H7 (cell line): ENCODE results near the gene TTBK1. TPM values are rescaled to one million over a fixed set of nuclear protein-coding genes. Genes with fewer than 3 reads are reported as not detected.

Experiments
- DNase-seq: peaks from one replicate; pipeline ENCODE4 v3.0.0; 2012
- H3K27me3 ChIP-seq: 2 replicates; pipeline ENCODE4 v1.6.0; 2011; ENCODE audit warnings: mild to moderate bottlenecking, low read length; ENCODE audit not compliant: control insufficient read depth, insufficient read depth
- H3K36me3 ChIP-seq: replicated peaks from 2 replicates; pipeline ENCODE4 v1.5.1; 2011; ENCODE audit warnings: low read length; ENCODE audit not compliant: control insufficient read depth, insufficient read depth
- H3K4me3 ChIP-seq: 2 replicates; pipeline ENCODE4 v1.5.1; 2011; ENCODE audit warnings: low read depth, mild to moderate bottlenecking, control low read depth, low read length, moderate library complexity; ENCODE audit not compliant: insufficient read depth
- total RNA-seq: library from RNA; depleted of rRNA; stranded (reverse); fragments of >200 nt; shearing (Covaris generic); gene quantifications from 2 replicates; pipeline ENCODE4 v1.2.3, GENCODE V29; 2014

The TTBK1 gene
- total RNA-seq, 1 experiment from 2014 or later, result not detected

- H3K36me3 ChIP-seq, result no peaks in the 10 kb centered on the region
- DNase-seq, result no peak
- no peak overlapping the region for H3K4me3 ChIP-seq
- peaks cover 26% of the 10 kb centered on the region for H3K27me3 ChIP-seq
Measured at GRCh38 chr6:43265564-43265963, 22.3 kb downstream of the TTBK1 start.

- no peaks in the 10 kb centered on the region for H3K36me3 ChIP-seq
- no peak overlapping the region for H3K4me3 ChIP-seq
- H3K27me3 ChIP-seq, result peaks cover 35% of the 10 kb centered on the region
- peak; percentile 66 for DNase-seq
Measured at GRCh38 chr6:43267619-43268354, 24.5 kb downstream of the TTBK1 start.

- DNase-seq, result no peak
- Histone ChIP-seq H3K27me3 (peaks cover 40% of the 10 kb centered on the region), H3K36me3 (no peaks in the 10 kb centered on the region), H3K4me3 (no peak overlapping the region)
Measured at GRCh38 chr6:43268355-43268700, 25.0 kb downstream of the TTBK1 start.

GRCh38 chr6:43268782-43269272, 25.5 kb downstream of the TTBK1 start:
- no peak for DNase-seq
- Histone ChIP-seq H3K27me3 (peaks cover 45% of the 10 kb centered on the region), H3K36me3 (no peaks in the 10 kb centered on the region), H3K4me3 (no peak overlapping the region)

- peak overlapping the region; percentile 34 for H3K4me3 ChIP-seq
- peak; percentile 86 for DNase-seq
- peaks cover 51% of the 10 kb centered on the region for H3K27me3 ChIP-seq
- H3K36me3 ChIP-seq, result no peaks in the 10 kb centered on the region
Measured at GRCh38 chr6:43269273-43270007, 26.2 kb downstream of the TTBK1 start.

GRCh38 chr6:43271103-43271815, 28.0 kb downstream of the TTBK1 start:
- Histone ChIP-seq H3K36me3 (no peaks in the 10 kb centered on the region), H3K27me3 (peaks cover 68% of the 10 kb centered on the region), H3K4me3 (no peak overlapping the region)
- DNase-seq, result no peak

- H3K27me3 ChIP-seq, result peaks cover 74% of the 10 kb centered on the region
- no peak for DNase-seq
- H3K4me3 ChIP-seq, result no peak overlapping the region
- H3K36me3 ChIP-seq, result no peaks in the 10 kb centered on the region
Measured at GRCh38 chr6:43271944-43272343, 28.7 kb downstream of the TTBK1 start.

- Histone ChIP-seq H3K27me3 (peaks cover 65% of the 10 kb centered on the region), H3K36me3 (no peaks in the 10 kb centered on the region), H3K4me3 (no peak overlapping the region)
- no peak for DNase-seq
Measured at GRCh38 chr6:43273707-43274106, 30.4 kb downstream of the TTBK1 start.

GRCh38 chr6:43274127-43274915, 31.0 kb downstream of the TTBK1 start:
- Histone ChIP-seq H3K4me3 (peak overlapping the region; percentile 43; the same call in 1 of the 2 replicates), H3K27me3 (peaks cover 60% of the 10 kb centered on the region), H3K36me3 (no peaks in the 10 kb centered on the region)
- DNase-seq, result peak; percentile 59

GRCh38 chr6:43274916-43275597, 31.8 kb downstream of the TTBK1 start:
- H3K4me3 ChIP-seq, result peak overlapping the region; percentile 43
- H3K27me3 ChIP-seq, result peaks cover 53% of the 10 kb centered on the region
- H3K36me3 ChIP-seq, result no peaks in the 10 kb centered on the region
- peak; percentile 85 for DNase-seq

- peak; percentile 89 for DNase-seq
- H3K27me3 ChIP-seq, result peaks cover 48% of the 10 kb centered on the region
- peak overlapping the region; percentile 43 for H3K4me3 ChIP-seq
- no peaks in the 10 kb centered on the region for H3K36me3 ChIP-seq
Measured at GRCh38 chr6:43275801-43276576, 32.7 kb downstream of the TTBK1 start.

- peak; percentile 81 for DNase-seq
- H3K4me3 ChIP-seq, result peak overlapping the region; percentile 43
- no peaks in the 10 kb centered on the region for H3K36me3 ChIP-seq
- H3K27me3 ChIP-seq, result peaks cover 47% of the 10 kb centered on the region
Measured at GRCh38 chr6:43276577-43277305, 33.5 kb downstream of the TTBK1 start.

GRCh38 chr6:43277306-43277642, 34.0 kb downstream of the TTBK1 start:
- Histone ChIP-seq H3K4me3 (no peak overlapping the region), H3K27me3 (peaks cover 45% of the 10 kb centered on the region), H3K36me3 (no peaks in the 10 kb centered on the region)
- no peak for DNase-seq
